LHCN-M2 (cell line): Measurements from ENCODE around the gene HBQ1. TPM values are rescaled to one million over a fixed set of nuclear protein-coding genes. Genes with fewer than 3 reads are reported as not detected.
"Not testable (repeated sequence)": the region's sequence is repeated elsewhere in the genome, so short reads cannot be mapped to it uniquely, and the experiment has no call there.

Source experiments
- DNase-seq: peaks from one replicate; pipeline ENCODE4 v3.0.0-alpha.2; 2012; ENCODE audit warnings: low read depth
- total RNA-seq: library from RNA; depleted of rRNA; stranded (reverse); fragments of >200 nt; gene quantifications from 2 replicates; pipeline ENCODE4 v1.2.3, GENCODE V29; 2014; rRNA removed

The HBQ1 gene
- total RNA-seq, 1 experiment from 2014 or later = 1.5 TPM

GRCh38 chr16:204046-204445 is 23.8 kb downstream of the HBQ1 start:
- DNase-seq = not testable (repeated sequence)

- not testable (repeated sequence) for DNase-seq
Observed at GRCh38 chr16:209359-209758, 29.1 kb downstream of the HBQ1 start.

- not testable (repeated sequence) for DNase-seq
Observed at GRCh38 chr16:211631-212180, 31.4 kb downstream of the HBQ1 start.

- DNase-seq = no peak
Observed at GRCh38 chr16:212999-213398, 32.7 kb downstream of the HBQ1 start.

- no peak for DNase-seq
Observed at GRCh38 chr16:220021-220420, 39.8 kb downstream of the HBQ1 start.

GRCh38 chr16:228151-228851 is 48.0 kb downstream of the HBQ1 start:
- DNase-seq = peak; percentile 12

- DNase-seq = peak; percentile 81
Observed at GRCh38 chr16:228852-229730, 48.8 kb downstream of the HBQ1 start, which contains the start of gene LUC7L. LUC7L (minus strand) TSS chr16:229449; CDS start chr16:229339, 110 bp downstream.

GRCh38 chr16:229731-230281 is 49.5 kb downstream of the HBQ1 start:
- DNase-seq = no peak

GRCh38 chr16:230351-230750 is 50.1 kb downstream of the HBQ1 start:
- DNase-seq = not testable (repeated sequence)

Other genes with a start within 250 kb of the HBQ1 start
- 4.0 and 6.7 TPM in 2 replicates for gene POLR3K, start 126.9 kb upstream of the HBQ1 start, total RNA-seq
- gene SNRNP25, start 126.6 kb upstream of the HBQ1 start, total RNA-seq = 28.1 and 31.8 TPM in 2 replicates
- 91.8 and 93.7 TPM in 2 replicates for gene RHBDF1, start 107.8 kb upstream of the HBQ1 start, total RNA-seq
- gene MPG, start 102.2 kb upstream of the HBQ1 start, total RNA-seq = 254 and 304 TPM in 2 replicates
- gene NPRL3, start 41.8 kb upstream of the HBQ1 start, total RNA-seq = 11.5 and 21.8 TPM in 2 replicates
- gene HBZ, start 27.8 kb upstream of the HBQ1 start, total RNA-seq = not detected in 2 replicates
- not detected in 2 replicates for gene HBM, start 14.5 kb upstream of the HBQ1 start, total RNA-seq
- 0.77 TPM in 1 of 2 replicates, not detected in the other for gene HBA2, start 7.6 kb upstream of the HBQ1 start, total RNA-seq
- gene HBA1, start 3.8 kb upstream of the HBQ1 start, total RNA-seq = not detected in 2 replicates
- gene LUC7L, start 49.0 kb downstream of the HBQ1 start, total RNA-seq = 51.2 and 56.2 TPM in 2 replicates
- gene FAM234A, start 54.4 kb downstream of the HBQ1 start, total RNA-seq = 107 and 132 TPM in 2 replicates
- gene RGS11, start 95.5 kb downstream of the HBQ1 start, total RNA-seq = 0.96 and 1.1 TPM in 2 replicates
- not detected in 2 replicates for gene ARHGDIG, start 100.1 kb downstream of the HBQ1 start, total RNA-seq
- 0.29 and 1.2 TPM in 2 replicates for gene PDIA2, start 102.7 kb downstream of the HBQ1 start, total RNA-seq
- 21.6 and 22.8 TPM in 2 replicates for gene AXIN1, start 172.3 kb downstream of the HBQ1 start, total RNA-seq
- 135 and 156 TPM in 2 replicates for gene MRPL28, start 190.1 kb downstream of the HBQ1 start, total RNA-seq
- gene PGAP6, start 201.5 kb downstream of the HBQ1 start, total RNA-seq = 72.4 and 90.2 TPM in 2 replicates
- gene NME4, start 216.7 kb downstream of the HBQ1 start, total RNA-seq = 142 and 186 TPM in 2 replicates
- 18.8 and 22.6 TPM in 2 replicates for gene DECR2, start 221.4 kb downstream of the HBQ1 start, total RNA-seq
- 44.1 and 61.6 TPM in 2 replicates for gene RAB11FIP3, start 245.2 kb downstream of the HBQ1 start, total RNA-seq